Measurements from ENCODE around the gene DUSP23.

DNA sequence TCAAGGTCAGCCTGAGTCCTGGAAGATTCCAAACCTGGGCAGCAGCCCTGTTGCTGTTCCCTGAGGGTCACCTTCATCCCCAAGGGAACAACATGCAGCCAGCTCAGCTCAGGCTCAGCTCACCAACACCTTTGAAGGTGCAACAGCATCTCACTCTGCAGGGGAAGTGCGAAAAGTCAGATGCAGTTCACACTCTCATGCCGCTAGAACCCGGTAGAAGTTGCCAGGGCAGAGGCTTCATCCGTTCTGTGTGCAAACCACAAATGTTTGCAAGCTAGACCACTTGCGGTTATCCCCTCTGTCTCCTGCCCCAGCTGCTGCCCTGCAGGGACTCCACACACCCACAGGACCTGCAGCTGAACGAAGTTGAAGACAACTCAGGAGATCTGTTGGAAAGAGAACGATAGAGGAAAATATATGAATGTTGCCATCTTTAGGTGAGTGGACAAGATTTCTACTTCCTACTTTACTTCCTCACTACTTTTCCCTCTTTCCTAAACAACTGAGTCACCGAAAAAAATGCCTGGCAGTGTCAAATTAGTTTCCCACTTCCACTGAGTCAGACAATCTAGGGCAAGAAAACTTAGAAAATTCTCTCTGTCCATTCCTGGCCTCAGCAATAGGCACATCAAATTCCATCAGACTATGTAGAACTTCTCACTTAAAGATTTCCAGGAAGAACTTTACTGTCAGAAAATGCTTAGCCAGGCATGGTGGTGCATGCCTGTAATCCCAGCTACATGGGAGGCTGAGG is 19.6 kb downstream of the DUSP23 start:
- TF ChIP-seq, protein P1, sequence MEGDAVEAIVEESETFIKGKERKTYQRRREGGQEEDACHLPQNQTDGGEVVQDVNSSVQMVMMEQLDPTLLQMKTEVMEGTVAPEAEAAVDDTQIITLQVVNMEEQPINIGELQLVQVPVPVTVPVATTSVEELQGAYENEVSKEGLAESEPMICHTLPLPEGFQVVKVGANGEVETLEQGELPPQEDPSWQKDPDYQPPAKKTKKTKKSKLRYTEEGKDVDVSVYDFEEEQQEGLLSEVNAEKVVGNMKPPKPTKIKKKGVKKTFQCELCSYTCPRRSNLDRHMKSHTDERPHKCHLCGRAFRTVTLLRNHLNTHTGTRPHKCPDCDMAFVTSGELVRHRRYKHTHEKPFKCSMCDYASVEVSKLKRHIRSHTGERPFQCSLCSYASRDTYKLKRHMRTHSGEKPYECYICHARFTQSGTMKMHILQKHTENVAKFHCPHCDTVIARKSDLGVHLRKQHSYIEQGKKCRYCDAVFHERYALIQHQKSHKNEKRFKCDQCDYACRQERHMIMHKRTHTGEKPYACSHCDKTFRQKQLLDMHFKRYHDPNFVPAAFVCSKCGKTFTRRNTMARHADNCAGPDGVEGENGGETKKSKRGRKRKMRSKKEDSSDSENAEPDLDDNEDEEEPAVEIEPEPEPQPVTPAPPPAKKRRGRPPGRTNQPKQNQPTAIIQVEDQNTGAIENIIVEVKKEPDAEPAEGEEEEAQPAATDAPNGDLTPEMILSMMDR (conservative IDR thresholded peaks at IDR 0.05; ENCODE audit: low read depth, low read length) = no peak
- no peak for TF ChIP-seq EZH2 (IDR thresholded peaks at IDR 0.05; ENCODE audit: borderline replicate concordance, low read depth, low read length, poor library complexity, severe bottlenecking)
